Epithelial cell of esophagus (primary cell): ENCODE results near the gene CCL21.
"Not testable (repeated sequence)": the region's sequence is repeated elsewhere in the genome, so short reads cannot be mapped to it uniquely, and the experiment has no call there.

ENCODE experiments used
- DNase-seq: peaks from one replicate; pipeline ENCODE4 v3.0.0; 2010; ENCODE audit warnings: low read depth
- H3K4me3 ChIP-seq: 2 replicates; pipeline ENCODE4 v1.5.1; 2011; ENCODE audit warnings: mild to moderate bottlenecking, low read length, control low read depth
- CTCF ChIP-seq: IDR thresholded peaks from 2 replicates; pipeline ENCODE4 v1.5.1; 2011; ENCODE audit warnings: low read depth, mild to moderate bottlenecking, low read length, control low read depth, inconsistent platforms; ENCODE audit not compliant: insufficient read depth; ENCODE audit errors: missing control alignments

CCL21 gene

DNA sequence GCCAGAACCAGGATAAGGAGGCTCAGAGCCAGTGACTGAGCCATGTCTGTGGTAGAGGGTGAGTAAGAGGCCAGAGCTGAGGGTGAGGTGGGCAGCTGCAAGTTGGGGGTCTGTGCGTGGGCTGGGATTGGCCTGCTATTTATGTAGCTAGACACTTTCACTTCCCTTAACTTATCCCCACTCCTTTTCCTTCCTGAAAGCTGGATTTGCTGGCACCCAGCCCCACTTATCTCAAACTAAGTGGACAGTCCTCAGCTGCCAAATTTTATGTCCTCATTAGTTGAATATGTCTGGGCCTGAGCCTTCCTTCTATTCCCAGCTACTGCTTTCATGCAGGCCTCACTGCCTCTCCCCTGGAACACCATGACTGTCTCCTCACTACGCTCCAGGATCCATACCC is at the start of gene CCL21:
Gene CCL21 (minus strand): TSS at position 114 of the 400 bp plus-strand sequence. CDS start 70 bp downstream, at position 44.
- no peak for TF ChIP-seq CTCF
- no peak for DNase-seq
- H3K4me3 ChIP-seq, result no peak within 1 kb of the TSS

GRCh38 chr9:34759432-34760134 is 49.6 kb upstream of the CCL21 start:
- no peak for TF ChIP-seq CTCF
- no peak overlapping the region for H3K4me3 ChIP-seq
- no peak for DNase-seq

GRCh38 chr9:34750320-34750719 is 40.4 kb upstream of the CCL21 start:
- H3K4me3 ChIP-seq, DNase-seq: not testable (repeated sequence)

GRCh38 chr9:34746526-34746925 is 36.6 kb upstream of the CCL21 start:
- TF ChIP-seq CTCF, result no peak
- DNase-seq, result peak; percentile 18
- no peak overlapping the region for H3K4me3 ChIP-seq

GRCh38 chr9:34744295-34745221 is 34.6 kb upstream of the CCL21 start:
- DNase-seq, result peak; percentile 99
- no peak for TF ChIP-seq CTCF
- H3K4me3 ChIP-seq, result no peak overlapping the region

DNA sequence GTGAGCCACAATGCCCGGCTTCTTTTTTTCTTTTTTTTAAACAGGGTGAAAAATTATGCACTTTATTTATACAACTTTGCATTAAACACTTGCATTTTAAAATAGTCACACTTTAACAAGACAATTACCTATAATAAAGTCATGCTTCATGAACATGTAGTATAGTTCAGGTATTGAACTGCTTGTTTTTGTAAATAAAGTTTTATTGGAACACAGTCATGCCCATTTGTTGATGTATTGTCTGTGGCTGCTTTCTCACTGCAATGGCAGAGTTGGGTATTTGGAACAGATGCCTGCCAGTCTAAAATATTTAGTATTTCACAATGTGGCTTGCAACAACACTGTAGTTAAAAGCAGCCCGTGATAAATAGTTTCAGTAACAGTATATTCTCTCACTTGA is 32.8 kb upstream of the CCL21 start:
- no peak overlapping the region for H3K4me3 ChIP-seq
- DNase-seq, result no peak
- TF ChIP-seq CTCF, result no peak

GRCh38 chr9:34741628-34742027 is 31.7 kb upstream of the CCL21 start:
- no peak for TF ChIP-seq CTCF
- H3K4me3 ChIP-seq, result no peak overlapping the region
- DNase-seq, result no peak

GRCh38 chr9:34740176-34740575 is 30.2 kb upstream of the CCL21 start:
- DNase-seq, H3K4me3 ChIP-seq: not testable (repeated sequence)
